HepG2 (cell line): ENCODE results near the gene CRADD. TPM values are rescaled to one million over a fixed set of nuclear protein-coding genes. Genes with fewer than 3 reads are reported as not detected.

Experiments used
- ATAC-seq: fragments of 200-7000 bp; cut with Tn5 transposase; 3 replicates; pipeline ENCODE4 v1.9.1; 2020; ENCODE audit warnings: mild to moderate bottlenecking, moderate library complexity
- BruUV-seq: library from RNA; stranded (reverse); fragments of 400-500 nt; replicated peaks from 2 replicates; lab custom pipeline; 2021; lab: Mats Ljungman, UMichigan
- CTCF ChIA-PET: fragments of 300-600 bp; formaldehyde crosslinking; extraction: SDS; loops from one replicate; lab custom pipeline; 2021; ENCODE audit warnings: low total read pairs, inconsistent platforms, low intra/inter-chr PET ratio; lab: Yijun Ruan, JAX
- POLR2A ChIA-PET: fragments of 350-600 bp; sonication (Branson Sonifier 250); formaldehyde crosslinking; loops from one replicate; lab custom pipeline; 2020; ENCODE audit warnings: antibody characterized with exemption, inconsistent platforms; lab: Yijun Ruan, JAX
- DNase-seq: peaks from one replicate; pipeline ENCODE4 v3.0.0-alpha.2; 2015; ENCODE audit warnings: low spot score
- FAIRE-seq: peaks from 3 replicates; lab custom pipeline; 2011; peaks lifted over from hg19 to GRCh38; lab: Jason Lieb, UNC
- H2AFZ ChIP-seq: one replicate; pipeline ENCODE4 v1.6.1; 2011; ENCODE audit warnings: low read length, inconsistent platforms
- H3K27ac ChIP-seq: fragments of 300-600 bp; 3 replicates; pipeline ENCODE4 v1.8.0; 2011; ENCODE audit warnings: mixed run types, mild to moderate bottlenecking, mixed read lengths, low read length, inconsistent platforms; ENCODE audit not compliant: insufficient read depth; ENCODE audit errors: extremely low read length
- H3K27me3 ChIP-seq, 2 experiments: fragments of 200-600 bp in 1 of 2; 2 replicates in 1 of 2; 3 replicates in 1 of 2; pipeline versions ENCODE4 v1.6.0 to v1.8.0; 2011; ENCODE audit warnings: low read length in 2 of 2, mild to moderate bottlenecking in 2 of 2, moderate library complexity in 2 of 2, inconsistent platforms in 1 of 2; ENCODE audit not compliant: insufficient read depth in 2 of 2, control insufficient read depth in 1 of 2
- H3K36me3 ChIP-seq, 2 experiments: fragments of 200-600 bp in 1 of 2; replicated peaks in 1 of 2; 2 replicates in 1 of 2; 3 replicates in 1 of 2; pipeline versions ENCODE4 v1.5.1 to v1.8.0; 2011; ENCODE audit warnings: low read length in 2 of 2, inconsistent platforms in 1 of 2; ENCODE audit not compliant: insufficient read depth in 2 of 2, control insufficient read depth in 1 of 2
- H3K4me1 ChIP-seq: 2 replicates; pipeline ENCODE4 v1.5.1; 2012; ENCODE audit warnings: low read length, inconsistent platforms; ENCODE audit not compliant: insufficient read depth
- H3K4me2 ChIP-seq: 2 replicates; pipeline ENCODE4 v1.6.0; 2011; ENCODE audit warnings: low read depth, low read length, inconsistent platforms
- H3K4me3 ChIP-seq, 3 experiments: fragments of 200-600 bp in 1 of 3; sonication (generic), shearing (Covaris generic) in 1 of 3; replicated peaks in 1 of 3; 2 replicates each; pipeline ENCODE4 v1.5.1; 2011 to 2016; ENCODE audit warnings: low read length in 3 of 3, inconsistent platforms in 2 of 3, low read depth in 2 of 3, mild to moderate bottlenecking in 2 of 3, control low read depth in 1 of 3, mixed read lengths in 1 of 3; ENCODE audit not compliant: insufficient read depth in 1 of 3
- H3K79me2 ChIP-seq: one replicate; pipeline ENCODE4 v1.6.1; 2011; ENCODE audit warnings: low read length, inconsistent platforms; ENCODE audit not compliant: insufficient read depth
- H3K9ac ChIP-seq: 2 replicates; pipeline ENCODE4 v1.6.0; 2011; ENCODE audit warnings: mild to moderate bottlenecking, low read depth, low read length, inconsistent platforms; ENCODE audit not compliant: insufficient read depth
- H3K9me3 ChIP-seq: 2 replicates; pipeline ENCODE4 v1.5.1; 2012; ENCODE audit warnings: mild to moderate bottlenecking, low read length
- H4K20me1 ChIP-seq: 2 replicates; pipeline ENCODE4 v1.6.0; 2011; ENCODE audit warnings: inconsistent platforms, mild to moderate bottlenecking, low read length, moderate library complexity; ENCODE audit not compliant: insufficient read depth
- CBX5 ChIP-seq: sonication (generic); formaldehyde crosslinking; IDR thresholded peaks from 2 replicates; pipeline ENCODE4 v1.4.0; 2020; ENCODE audit warnings: missing genetic modification reagents, borderline replicate concordance
- CHD4 ChIP-seq: fragments of 200-600 bp; sonication (generic); IDR thresholded peaks from 2 replicates; pipeline ENCODE4 v1.7.0; 2017; ENCODE audit warnings: mild to moderate bottlenecking, low read length, borderline replicate concordance
- SIX4 ChIP-seq: sonication (generic); formaldehyde crosslinking; IDR thresholded peaks from 2 replicates; pipeline ENCODE4 v1.4.0; 2020; ENCODE audit warnings: missing genetic modification reagents
- SKI ChIP-seq: fragments of 450-650 bp; IDR thresholded peaks from one replicate; pipeline ENCODE4 v1.6.1; 2018; ENCODE audit warnings: mild to moderate bottlenecking; ENCODE audit not compliant: partially characterized antibody
- ZNF253 ChIP-seq: sonication (generic); formaldehyde crosslinking; IDR thresholded peaks from 2 replicates; pipeline ENCODE4 v1.8.0; 2022; ENCODE audit warnings: mild to moderate bottlenecking, missing genetic modification reagents, borderline replicate concordance
- ZNF484 ChIP-seq: sonication (generic); formaldehyde crosslinking; IDR thresholded peaks from 2 replicates; pipeline ENCODE4 v1.5.1; 2020; ENCODE audit warnings: mild to moderate bottlenecking, low read depth, missing genetic modification reagents, borderline replicate concordance
- ZNF572 ChIP-seq: sonication (generic); formaldehyde crosslinking; IDR thresholded peaks from 2 replicates; pipeline ENCODE4 v1.5.1; 2020; ENCODE audit warnings: mild to moderate bottlenecking, missing genetic modification reagents
- ZNF605 ChIP-seq: sonication (generic); formaldehyde crosslinking; IDR thresholded peaks from 2 replicates; pipeline ENCODE4 v1.8.0; 2022; ENCODE audit warnings: mild to moderate bottlenecking, missing genetic modification reagents
- WGBS: methylation state at CpG from one replicate; pipeline ENCODE4 v1.1.6; 2017; ENCODE audit warnings: low lambda C conversion rate; 5-methylcytosine and 5-hydroxymethylcytosine counted together
- in situ Hi-C: cut with HindIII; loops from 2 replicates; pipeline ENCODE4 v1.10.0; 2017; ENCODE audit warnings: low pct_unique_long_range_greater_than_20kb; ENCODE audit not compliant: extremely low pct_ligation_motif_present
- intact Hi-C: fragments of 100-400 bp; cut with micrococcal nuclease; formaldehyde crosslinking; loops from one replicate; pipeline ENCODE4 v1.10.0; 2022; ENCODE audit not compliant: unreplicated experiment
- polyA plus RNA-seq, 8 experiments: library from polyadenylated mRNA; depleted of rRNA in 3 of 8; stranded (reverse) in 7 of 8; unstranded in 1 of 8; fragments of >200 nt; fragmentation: Illumina TruSeq in 4 of 8; extraction: Trizol in 4 of 8; gene quantifications; 2 replicates each; pipeline versions ENCODE4 v1.2.1 to v1.2.3, GENCODE V29; 2011 to 2016; ENCODE audit warnings: low read depth in 4 of 8, missing spikeins in 1 of 8, mixed read lengths in 1 of 8; ENCODE audit not compliant: insufficient read depth in 1 of 8
- total RNA-seq, 5 experiments: library from RNA; depleted of rRNA; stranded (reverse); fragments of >200 nt; fragmentation: Illumina TruSeq; extraction: Trizol; gene quantifications; 2 replicates each; pipeline ENCODE4 v1.2.3, GENCODE V29; 2016; ENCODE audit warnings: low read depth in 1 of 5
- TF ChIP-seq, protein P1 (sequence below): IDR thresholded peaks from 2 replicates; pipeline ENCODE4 v1.6.1; 2016; ENCODE audit warnings: low read depth, control low read depth
- TF ChIP-seq, protein P2 (sequence below): IDR thresholded peaks from 2 replicates; pipeline ENCODE4 v1.6.1; 2012; ENCODE audit warnings: low read depth, low read length, improper control_type of control experiment
- TF ChIP-seq, protein P3 (sequence below): sonication (generic); formaldehyde crosslinking; IDR thresholded peaks from 2 replicates; pipeline ENCODE4 v1.5.1; 2020; ENCODE audit warnings: mild to moderate bottlenecking, missing genetic modification reagents

The CRADD gene
- total and polyA plus RNA-seq, 2 of the 13 experiments (the other 11 are each of a cell fraction or from before 2014, with no cell fraction given), result 12.4 to 18.8 TPM

DNA sequence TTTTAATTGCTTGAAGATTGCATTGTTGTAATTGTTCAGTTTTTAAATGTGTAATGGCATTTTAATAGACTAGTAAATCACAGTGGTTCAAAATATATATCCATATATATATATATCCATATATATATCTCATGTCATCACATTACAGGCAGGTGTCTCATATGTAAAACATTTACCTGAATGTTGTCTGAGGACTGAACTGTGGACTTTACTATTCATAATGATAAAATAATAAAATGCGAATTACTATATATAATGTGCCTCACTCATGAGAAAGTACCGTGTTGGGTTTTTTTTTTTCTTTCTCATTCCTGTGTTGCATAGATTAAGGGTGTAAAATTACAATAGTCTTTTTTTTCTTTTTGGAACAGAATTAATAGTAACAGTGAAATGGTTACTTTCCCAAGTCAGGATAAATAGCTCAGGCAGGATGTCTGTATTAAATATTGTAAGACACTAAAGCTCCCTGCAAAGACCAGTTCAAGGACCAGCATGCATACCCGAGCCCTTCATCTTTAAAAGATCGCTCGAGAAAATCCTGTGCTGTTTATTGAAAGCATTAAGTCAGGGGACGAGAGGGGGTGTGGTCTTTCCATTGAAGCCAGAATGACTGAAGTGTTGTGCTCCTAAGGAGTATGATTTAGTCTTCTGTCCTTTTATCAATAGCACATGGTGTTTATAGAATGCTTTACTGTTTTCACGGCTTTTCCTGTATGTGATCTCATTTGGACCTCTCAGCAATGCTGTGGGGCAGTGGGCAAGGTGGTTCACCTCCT, 173.5 kb downstream of the CRADD start:
- FAIRE-seq (no peak), ATAC-seq (no peak), DNase-seq (no peak)
- Histone ChIP-seq H3K79me2 (no peaks in the 10 kb centered on the region), H3K4me2 (no peak overlapping the region), H2AFZ (no peak overlapping the region), H4K20me1 (no peaks in the 10 kb centered on the region), H3K9ac (no peak overlapping the region), H3K36me3 (no peaks in the 10 kb centered on the region; a peak in 1 of 5 replicates), H3K27me3 (no peaks in the 10 kb centered on the region), H3K4me1 (no peaks in the 10 kb centered on the region), H3K9me3 (no peaks in the 10 kb centered on the region), H3K4me3 (no peak overlapping the region), H3K27ac (no peak overlapping the region)
- intact Hi-C loops (no loop called here), in situ Hi-C loops (no loop called here)
- no TSS peak for BruUV-seq
- ChIA-PET CTCF (no interaction called here), POLR2A (no interaction called here)
- WGBS, result 93% methylated on average over 7 of the region's 7 CpGs
- TF ChIP-seq, protein P1, sequence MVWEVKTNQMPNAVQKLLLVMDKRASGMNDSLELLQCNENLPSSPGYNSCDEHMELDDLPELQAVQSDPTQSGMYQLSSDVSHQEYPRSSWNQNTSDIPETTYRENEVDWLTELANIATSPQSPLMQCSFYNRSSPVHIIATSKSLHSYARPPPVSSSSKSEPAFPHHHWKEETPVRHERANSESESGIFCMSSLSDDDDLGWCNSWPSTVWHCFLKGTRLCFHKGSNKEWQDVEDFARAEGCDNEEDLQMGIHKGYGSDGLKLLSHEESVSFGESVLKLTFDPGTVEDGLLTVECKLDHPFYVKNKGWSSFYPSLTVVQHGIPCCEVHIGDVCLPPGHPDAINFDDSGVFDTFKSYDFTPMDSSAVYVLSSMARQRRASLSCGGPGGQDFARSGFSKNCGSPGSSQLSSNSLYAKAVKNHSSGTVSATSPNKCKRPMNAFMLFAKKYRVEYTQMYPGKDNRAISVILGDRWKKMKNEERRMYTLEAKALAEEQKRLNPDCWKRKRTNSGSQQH (CRISPR knock-in tag), result no peak
- TF ChIP-seq ZNF572 (CRISPR knock-in tag), result no peak
- TF ChIP-seq ZNF484, result no peak
- no peak for TF ChIP-seq SIX4 (CRISPR knock-in tag)
- TF ChIP-seq, protein P2, sequence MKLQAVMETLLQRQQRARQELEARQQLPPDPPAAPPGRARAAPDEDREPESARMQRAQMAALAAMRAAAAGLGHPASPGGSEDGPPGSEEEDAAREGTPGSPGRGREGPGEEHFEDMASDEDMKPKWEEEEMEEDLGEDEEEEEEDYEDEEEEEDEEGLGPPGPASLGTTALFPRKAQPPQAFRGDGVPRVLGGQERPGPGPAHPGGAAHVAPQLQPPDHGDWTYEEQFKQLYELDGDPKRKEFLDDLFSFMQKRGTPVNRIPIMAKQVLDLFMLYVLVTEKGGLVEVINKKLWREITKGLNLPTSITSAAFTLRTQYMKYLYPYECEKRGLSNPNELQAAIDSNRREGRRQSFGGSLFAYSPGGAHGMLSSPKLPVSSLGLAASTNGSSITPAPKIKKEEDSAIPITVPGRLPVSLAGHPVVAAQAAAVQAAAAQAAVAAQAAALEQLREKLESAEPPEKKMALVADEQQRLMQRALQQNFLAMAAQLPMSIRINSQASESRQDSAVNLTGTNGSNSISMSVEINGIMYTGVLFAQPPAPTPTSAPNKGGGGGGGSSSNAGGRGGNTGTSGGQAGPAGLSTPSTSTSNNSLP, result no peak
- no peak for TF ChIP-seq ZNF605 (CRISPR knock-in tag)
- no peak for TF ChIP-seq CHD4
- TF ChIP-seq ZNF253, result no peak
- no peak for TF ChIP-seq CBX5 (CRISPR knock-in tag)
- TF ChIP-seq SKI, result no peak
- TF ChIP-seq, protein P3, sequence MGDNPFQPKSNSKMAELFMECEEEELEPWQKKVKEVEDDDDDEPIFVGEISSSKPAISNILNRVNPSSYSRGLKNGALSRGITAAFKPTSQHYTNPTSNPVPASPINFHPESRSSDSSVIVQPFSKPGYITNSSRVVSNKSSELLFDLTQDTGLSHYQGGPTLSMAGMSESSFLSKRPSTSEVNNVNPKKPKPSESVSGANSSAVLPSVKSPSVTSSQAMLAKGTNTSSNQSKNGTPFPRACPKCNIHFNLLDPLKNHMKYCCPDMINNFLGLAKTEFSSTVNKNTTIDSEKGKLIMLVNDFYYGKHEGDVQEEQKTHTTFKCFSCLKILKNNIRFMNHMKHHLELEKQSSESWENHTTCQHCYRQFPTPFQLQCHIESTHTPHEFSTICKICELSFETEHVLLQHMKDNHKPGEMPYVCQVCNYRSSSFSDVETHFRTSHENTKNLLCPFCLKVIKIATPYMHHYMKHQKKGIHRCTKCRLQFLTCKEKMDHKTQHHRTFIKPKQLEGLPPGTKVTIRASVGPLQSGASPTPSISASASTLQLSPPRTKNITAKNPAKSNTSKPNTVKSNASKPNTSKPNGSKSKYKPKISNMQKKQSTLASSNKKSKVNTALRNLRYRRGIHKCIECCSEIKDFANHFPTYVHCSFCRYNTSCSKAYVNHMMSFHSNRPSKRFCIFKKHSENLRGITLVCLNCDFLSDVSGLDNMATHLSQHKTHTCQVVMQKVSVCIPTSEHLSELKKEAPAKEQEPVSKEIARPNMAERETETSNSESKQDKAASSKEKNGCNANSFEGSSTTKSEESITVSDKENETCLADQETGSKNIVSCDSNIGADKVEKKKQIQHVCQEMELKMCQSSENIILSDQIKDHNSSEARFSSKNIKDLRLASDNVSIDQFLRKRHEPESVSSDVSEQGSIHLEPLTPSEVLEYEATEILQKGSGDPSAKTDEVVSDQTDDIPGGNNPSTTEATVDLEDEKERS (CRISPR knock-in tag), result no peak
